DMS153 (cell line): ENCODE data around the gene TMPRSS5.
"Not testable (repeated sequence)": the region's sequence is repeated elsewhere in the genome, so short reads cannot be mapped to it uniquely, and the experiment has no call there.

Source experiments
- DNase-seq: peaks from one replicate; lab custom pipeline; 2025; lab: John Stamatoyannopoulos, UW

Gene TMPRSS5

GRCh38 chr11:113697111-113697510 lies 9.0 kb downstream of the TMPRSS5 start:
- DNase-seq = no peak

GRCh38 chr11:113695207-113695606 lies 10.9 kb downstream of the TMPRSS5 start:
- no peak for DNase-seq

- no peak for DNase-seq
Observed at GRCh38 chr11:113694390-113694789, 11.7 kb downstream of the TMPRSS5 start.

- DNase-seq = no peak
Observed at GRCh38 chr11:113693030-113693429, 13.1 kb downstream of the TMPRSS5 start.

GRCh38 chr11:113690619-113691569 lies 15.2 kb downstream of the TMPRSS5 start:
- no peak for DNase-seq

GRCh38 chr11:113689768-113690618 lies 16.1 kb downstream of the TMPRSS5 start:
- DNase-seq = no peak

- no peak for DNase-seq
Observed at GRCh38 chr11:113685654-113686359, 20.3 kb downstream of the TMPRSS5 start.

GRCh38 chr11:113684496-113684895 lies 21.6 kb downstream of the TMPRSS5 start:
- DNase-seq = no peak

- no peak for DNase-seq
Observed at GRCh38 chr11:113683481-113684046, 22.5 kb downstream of the TMPRSS5 start.

- DNase-seq = no peak
Observed at GRCh38 chr11:113681711-113682413, 24.2 kb downstream of the TMPRSS5 start.

GRCh38 chr11:113681282-113681681 lies 24.8 kb downstream of the TMPRSS5 start:
- DNase-seq = no peak

GRCh38 chr11:113677685-113678084 lies 28.4 kb downstream of the TMPRSS5 start:
- DNase-seq = no peak

GRCh38 chr11:113675565-113675964 lies 30.5 kb downstream of the TMPRSS5 start:
- no peak for DNase-seq

- no peak for DNase-seq
Observed at GRCh38 chr11:113675003-113675561, 31.0 kb downstream of the TMPRSS5 start.

- no peak for DNase-seq
Observed at GRCh38 chr11:113674397-113674685, 31.8 kb downstream of the TMPRSS5 start.

- DNase-seq = no peak
Observed at GRCh38 chr11:113673550-113674396, 32.3 kb downstream of the TMPRSS5 start.

- DNase-seq = not testable (repeated sequence)
Observed at GRCh38 chr11:113671914-113672313, 34.2 kb downstream of the TMPRSS5 start.

GRCh38 chr11:113670831-113671215 lies 35.3 kb downstream of the TMPRSS5 start:
- no peak for DNase-seq

GRCh38 chr11:113670149-113670830 lies 35.8 kb downstream of the TMPRSS5 start:
- DNase-seq = no peak

- DNase-seq = no peak
Observed at GRCh38 chr11:113668255-113668654, 37.9 kb downstream of the TMPRSS5 start.
